HepG2 (cell line): Measurements from ENCODE around the gene PPP2R2C. TPM values are rescaled to one million over a fixed set of nuclear protein-coding genes. Genes with fewer than 3 reads are reported as not detected.

Source experiments
- ATM ChIP-seq: fragments of 450-650 bp; IDR thresholded peaks from 2 replicates; pipeline ENCODE4 v1.7.1; 2017; ENCODE audit warnings: mild to moderate bottlenecking, borderline replicate concordance
- FOSL2 ChIP-seq: sonication (generic); formaldehyde crosslinking; IDR thresholded peaks from 2 replicates; pipeline ENCODE4 v1.4.0; 2020; ENCODE audit warnings: missing genetic modification reagents
- GABPA ChIP-seq, 2 experiments: IDR thresholded peaks; 2 replicates each; pipeline ENCODE4 v1.6.1; 2011 to 2016; ENCODE audit warnings: low read depth in 2 of 2, low read length in 1 of 2, missing biosample characterization in 1 of 2, missing genetic modification characterization in 1 of 2
- JARID2 ChIP-seq: sonication (generic); formaldehyde crosslinking; IDR thresholded peaks from 2 replicates; pipeline ENCODE4 v1.8.1; 2023; ENCODE audit warnings: missing genetic modification reagents, inconsistent platforms; ENCODE audit not compliant: insufficient replicate concordance
- JDP2 ChIP-seq: sonication (generic); formaldehyde crosslinking; IDR thresholded peaks from 2 replicates; pipeline ENCODE4 v1.8.1; 2022; ENCODE audit warnings: missing genetic modification reagents, borderline replicate concordance
- MAF1 ChIP-seq: sonication (generic); formaldehyde crosslinking; IDR thresholded peaks from 2 replicates; pipeline ENCODE4 v1.5.0; 2020; ENCODE audit warnings: missing genetic modification reagents, borderline replicate concordance
- SATB2 ChIP-seq: sonication (generic); formaldehyde crosslinking; IDR thresholded peaks from 2 replicates; pipeline ENCODE4 v1.5.0; 2020; ENCODE audit warnings: missing genetic modification reagents
- ZBTB20 ChIP-seq: sonication (generic); formaldehyde crosslinking; IDR thresholded peaks from 2 replicates; pipeline ENCODE4 v1.8.1; 2023; ENCODE audit warnings: missing genetic modification reagents, low read depth, mild to moderate bottlenecking, borderline replicate concordance
- ZNF782 ChIP-seq: sonication (generic); formaldehyde crosslinking; IDR thresholded peaks from 2 replicates; pipeline ENCODE4 v1.4.0; 2020; ENCODE audit warnings: missing genetic modification reagents, mild to moderate bottlenecking, borderline replicate concordance
- polyA plus RNA-seq, 8 experiments: library from polyadenylated mRNA; depleted of rRNA in 3 of 8; stranded (reverse) in 7 of 8; unstranded in 1 of 8; fragments of >200 nt; fragmentation: Illumina TruSeq in 4 of 8; extraction: Trizol in 4 of 8; gene quantifications; 2 replicates each; pipeline versions ENCODE4 v1.2.1 to v1.2.3, GENCODE V29; 2011 to 2016; ENCODE audit warnings: low read depth in 4 of 8, missing spikeins in 1 of 8, mixed read lengths in 1 of 8; ENCODE audit not compliant: insufficient read depth in 1 of 8
- total RNA-seq, 5 experiments: library from RNA; depleted of rRNA; stranded (reverse); fragments of >200 nt; fragmentation: Illumina TruSeq; extraction: Trizol; gene quantifications; 2 replicates each; pipeline ENCODE4 v1.2.3, GENCODE V29; 2016; ENCODE audit warnings: low read depth in 1 of 5
- TF ChIP-seq, protein P1 (sequence below): sonication (generic); formaldehyde crosslinking; IDR thresholded peaks from 2 replicates; pipeline ENCODE4 v1.5.0; 2020; ENCODE audit warnings: mild to moderate bottlenecking, missing genetic modification reagents, borderline replicate concordance
- TF ChIP-seq, protein P2 (sequence below): sonication (generic); formaldehyde crosslinking; IDR thresholded peaks from 2 replicates; pipeline ENCODE4 v1.8.0; 2022; ENCODE audit warnings: missing genetic modification reagents, low read depth, mild to moderate bottlenecking, borderline replicate concordance
- TF ChIP-seq, protein P3 (sequence below): IDR thresholded peaks from 2 replicates; pipeline ENCODE4 v1.6.1; 2012; ENCODE audit warnings: low read length, improper control_type of control experiment
- TF ChIP-seq, protein P4 (sequence below): sonication (generic); formaldehyde crosslinking; IDR thresholded peaks from 2 replicates; pipeline ENCODE4 v1.8.1; 2023; ENCODE audit warnings: missing genetic modification reagents, inconsistent platforms, borderline replicate concordance

The PPP2R2C gene
- total and polyA plus RNA-seq, 2 of the 13 experiments (the other 11 are each of a cell fraction or from before 2014, with no cell fraction given): 0.60 to 8.6 TPM

DNA sequence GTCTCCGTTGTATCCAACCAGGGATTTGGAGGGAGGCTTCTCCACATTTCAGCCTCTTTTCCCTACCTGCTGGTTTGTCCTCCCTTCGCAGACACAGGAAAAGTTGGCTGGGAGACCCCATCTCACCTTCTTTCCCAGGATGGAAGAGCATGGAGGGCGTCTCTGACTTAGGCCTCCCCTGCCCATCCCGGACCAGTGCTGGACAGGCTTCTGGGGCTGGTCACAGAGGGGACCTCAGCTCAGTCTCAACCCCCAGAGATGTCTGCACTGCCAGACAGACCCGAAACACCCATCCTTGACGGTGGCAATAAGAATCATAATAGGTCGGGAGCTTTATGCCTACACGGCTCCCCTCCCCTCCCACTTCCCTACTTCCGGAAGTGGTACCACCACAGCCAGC, 201.2 kb downstream of the PPP2R2C start (continued):
- TF ChIP-seq, protein P1, sequence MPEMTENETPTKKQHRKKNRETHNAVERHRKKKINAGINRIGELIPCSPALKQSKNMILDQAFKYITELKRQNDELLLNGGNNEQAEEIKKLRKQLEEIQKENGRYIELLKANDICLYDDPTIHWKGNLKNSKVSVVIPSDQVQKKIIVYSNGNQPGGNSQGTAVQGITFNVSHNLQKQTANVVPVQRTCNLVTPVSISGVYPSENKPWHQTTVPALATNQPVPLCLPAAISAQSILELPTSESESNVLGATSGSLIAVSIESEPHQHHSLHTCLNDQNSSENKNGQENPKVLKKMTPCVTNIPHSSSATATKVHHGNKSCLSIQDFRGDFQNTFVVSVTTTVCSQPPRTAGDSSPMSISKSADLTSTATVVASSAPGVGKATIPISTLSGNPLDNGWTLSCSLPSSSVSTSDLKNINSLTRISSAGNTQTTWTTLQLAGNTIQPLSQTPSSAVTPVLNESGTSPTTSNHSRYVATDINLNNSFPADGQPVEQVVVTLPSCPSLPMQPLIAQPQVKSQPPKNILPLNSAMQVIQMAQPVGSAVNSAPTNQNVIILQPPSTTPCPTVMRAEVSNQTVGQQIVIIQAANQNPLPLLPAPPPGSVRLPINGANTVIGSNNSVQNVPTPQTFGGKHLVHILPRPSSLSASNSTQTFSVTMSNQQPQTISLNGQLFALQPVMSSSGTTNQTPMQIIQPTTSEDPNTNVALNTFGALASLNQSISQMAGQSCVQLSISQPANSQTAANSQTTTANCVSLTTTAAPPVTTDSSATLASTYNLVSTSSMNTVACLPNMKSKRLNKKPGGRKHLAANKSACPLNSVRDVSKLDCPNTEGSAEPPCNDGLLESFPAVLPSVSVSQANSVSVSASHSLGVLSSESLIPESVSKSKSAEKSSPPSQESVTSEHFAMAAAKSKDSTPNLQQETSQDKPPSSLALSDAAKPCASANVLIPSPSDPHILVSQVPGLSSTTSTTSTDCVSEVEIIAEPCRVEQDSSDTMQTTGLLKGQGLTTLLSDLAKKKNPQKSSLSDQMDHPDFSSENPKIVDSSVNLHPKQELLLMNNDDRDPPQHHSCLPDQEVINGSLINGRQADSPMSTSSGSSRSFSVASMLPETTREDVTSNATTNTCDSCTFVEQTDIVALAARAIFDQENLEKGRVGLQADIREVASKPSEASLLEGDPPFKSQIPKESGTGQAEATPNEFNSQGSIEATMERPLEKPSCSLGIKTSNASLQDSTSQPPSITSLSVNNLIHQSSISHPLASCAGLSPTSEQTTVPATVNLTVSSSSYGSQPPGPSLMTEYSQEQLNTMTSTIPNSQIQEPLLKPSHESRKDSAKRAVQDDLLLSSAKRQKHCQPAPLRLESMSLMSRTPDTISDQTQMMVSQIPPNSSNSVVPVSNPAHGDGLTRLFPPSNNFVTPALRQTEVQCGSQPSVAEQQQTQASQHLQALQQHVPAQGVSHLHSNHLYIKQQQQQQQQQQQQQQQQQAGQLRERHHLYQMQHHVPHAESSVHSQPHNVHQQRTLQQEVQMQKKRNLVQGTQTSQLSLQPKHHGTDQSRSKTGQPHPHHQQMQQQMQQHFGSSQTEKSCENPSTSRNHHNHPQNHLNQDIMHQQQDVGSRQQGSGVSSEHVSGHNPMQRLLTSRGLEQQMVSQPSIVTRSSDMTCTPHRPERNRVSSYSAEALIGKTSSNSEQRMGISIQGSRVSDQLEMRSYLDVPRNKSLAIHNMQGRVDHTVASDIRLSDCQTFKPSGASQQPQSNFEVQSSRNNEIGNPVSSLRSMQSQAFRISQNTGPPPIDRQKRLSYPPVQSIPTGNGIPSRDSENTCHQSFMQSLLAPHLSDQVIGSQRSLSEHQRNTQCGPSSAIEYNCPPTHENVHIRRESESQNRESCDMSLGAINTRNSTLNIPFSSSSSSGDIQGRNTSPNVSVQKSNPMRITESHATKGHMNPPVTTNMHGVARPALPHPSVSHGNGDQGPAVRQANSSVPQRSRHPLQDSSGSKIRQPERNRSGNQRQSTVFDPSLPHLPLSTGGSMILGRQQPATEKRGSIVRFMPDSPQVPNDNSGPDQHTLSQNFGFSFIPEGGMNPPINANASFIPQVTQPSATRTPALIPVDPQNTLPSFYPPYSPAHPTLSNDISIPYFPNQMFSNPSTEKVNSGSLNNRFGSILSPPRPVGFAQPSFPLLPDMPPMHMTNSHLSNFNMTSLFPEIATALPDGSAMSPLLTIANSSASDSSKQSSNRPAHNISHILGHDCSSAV: no peak
- no peak for TF ChIP-seq FOSL2 (CRISPR knock-in tag)
- TF ChIP-seq JDP2 (CRISPR knock-in tag): no peak
- TF ChIP-seq, protein P2, sequence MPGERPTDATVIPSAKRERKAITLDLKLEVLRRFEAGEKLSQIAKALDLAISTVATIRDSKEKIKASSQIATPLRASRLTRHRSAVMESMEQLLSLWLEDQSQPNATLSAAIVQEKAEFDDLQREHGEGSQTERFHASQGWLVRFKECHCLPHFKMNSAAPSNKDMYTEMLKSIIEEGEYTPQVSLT: no peak
- no peak for TF ChIP-seq GABPA (IDR thresholded peaks at IDR 0.05; ENCODE audit: low read depth, low read length)
- TF ChIP-seq GABPA (CRISPR knock-in tag; IDR thresholded peaks at IDR 0.05; ENCODE audit: low read depth): no peak
- TF ChIP-seq MAF1 (CRISPR knock-in tag): no peak
- TF ChIP-seq ZNF782 (CRISPR knock-in tag): no peak
- TF ChIP-seq ZBTB20: no peak
- TF ChIP-seq, protein P3, sequence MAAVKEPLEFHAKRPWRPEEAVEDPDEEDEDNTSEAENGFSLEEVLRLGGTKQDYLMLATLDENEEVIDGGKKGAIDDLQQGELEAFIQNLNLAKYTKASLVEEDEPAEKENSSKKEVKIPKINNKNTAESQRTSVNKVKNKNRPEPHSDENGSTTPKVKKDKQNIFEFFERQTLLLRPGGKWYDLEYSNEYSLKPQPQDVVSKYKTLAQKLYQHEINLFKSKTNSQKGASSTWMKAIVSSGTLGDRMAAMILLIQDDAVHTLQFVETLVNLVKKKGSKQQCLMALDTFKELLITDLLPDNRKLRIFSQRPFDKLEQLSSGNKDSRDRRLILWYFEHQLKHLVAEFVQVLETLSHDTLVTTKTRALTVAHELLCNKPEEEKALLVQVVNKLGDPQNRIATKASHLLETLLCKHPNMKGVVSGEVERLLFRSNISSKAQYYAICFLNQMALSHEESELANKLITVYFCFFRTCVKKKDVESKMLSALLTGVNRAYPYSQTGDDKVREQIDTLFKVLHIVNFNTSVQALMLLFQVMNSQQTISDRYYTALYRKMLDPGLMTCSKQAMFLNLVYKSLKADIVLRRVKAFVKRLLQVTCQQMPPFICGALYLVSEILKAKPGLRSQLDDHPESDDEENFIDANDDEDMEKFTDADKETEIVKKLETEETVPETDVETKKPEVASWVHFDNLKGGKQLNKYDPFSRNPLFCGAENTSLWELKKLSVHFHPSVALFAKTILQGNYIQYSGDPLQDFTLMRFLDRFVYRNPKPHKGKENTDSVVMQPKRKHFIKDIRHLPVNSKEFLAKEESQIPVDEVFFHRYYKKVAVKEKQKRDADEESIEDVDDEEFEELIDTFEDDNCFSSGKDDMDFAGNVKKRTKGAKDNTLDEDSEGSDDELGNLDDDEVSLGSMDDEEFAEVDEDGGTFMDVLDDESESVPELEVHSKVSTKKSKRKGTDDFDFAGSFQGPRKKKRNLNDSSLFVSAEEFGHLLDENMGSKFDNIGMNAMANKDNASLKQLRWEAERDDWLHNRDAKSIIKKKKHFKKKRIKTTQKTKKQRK: no peak
- no peak for TF ChIP-seq JARID2
- TF ChIP-seq, protein P4, sequence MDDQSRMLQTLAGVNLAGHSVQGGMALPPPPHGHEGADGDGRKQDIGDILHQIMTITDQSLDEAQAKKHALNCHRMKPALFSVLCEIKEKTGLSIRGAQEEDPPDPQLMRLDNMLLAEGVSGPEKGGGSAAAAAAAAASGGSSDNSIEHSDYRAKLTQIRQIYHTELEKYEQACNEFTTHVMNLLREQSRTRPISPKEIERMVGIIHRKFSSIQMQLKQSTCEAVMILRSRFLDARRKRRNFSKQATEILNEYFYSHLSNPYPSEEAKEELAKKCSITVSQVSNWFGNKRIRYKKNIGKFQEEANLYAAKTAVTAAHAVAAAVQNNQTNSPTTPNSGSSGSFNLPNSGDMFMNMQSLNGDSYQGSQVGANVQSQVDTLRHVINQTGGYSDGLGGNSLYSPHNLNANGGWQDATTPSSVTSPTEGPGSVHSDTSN (CRISPR knock-in tag): no peak
- TF ChIP-seq SATB2 (CRISPR knock-in tag): no peak
- TF ChIP-seq ATM: no peak
- TF ChIP-seq, all 625 proteins: peak for 0
